ENCODE measurements around the gene SEC14L1.

Gene SEC14L1

DNA sequence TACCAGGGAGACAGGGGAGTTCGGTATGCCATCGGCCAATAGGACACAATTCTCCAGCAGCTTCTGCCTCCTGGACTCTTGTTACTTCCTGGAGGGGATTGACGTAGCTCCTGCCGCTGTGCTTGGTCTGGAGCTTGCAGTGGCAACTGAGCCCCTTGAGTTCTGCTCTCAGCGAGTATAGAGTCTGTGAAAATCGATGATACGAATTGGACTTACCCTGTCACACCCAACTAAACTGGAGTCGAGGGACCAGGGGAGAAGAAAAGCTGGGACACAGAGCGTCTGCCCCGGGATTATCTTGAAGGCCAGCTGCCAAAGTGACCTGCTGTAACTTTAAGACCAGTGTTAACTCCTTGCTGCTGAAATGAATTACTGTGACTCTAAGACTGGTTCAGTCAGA lies 22.2 kb downstream of the SEC14L1 start:
- DNase-seq (ENCODE audit: low read depth, low spot score): no peak

GRCh38 chr17:77163511-77164280 lies 22.9 kb downstream of the SEC14L1 start:
- no peak for DNase-seq (ENCODE audit: low read depth, low spot score)

DNA sequence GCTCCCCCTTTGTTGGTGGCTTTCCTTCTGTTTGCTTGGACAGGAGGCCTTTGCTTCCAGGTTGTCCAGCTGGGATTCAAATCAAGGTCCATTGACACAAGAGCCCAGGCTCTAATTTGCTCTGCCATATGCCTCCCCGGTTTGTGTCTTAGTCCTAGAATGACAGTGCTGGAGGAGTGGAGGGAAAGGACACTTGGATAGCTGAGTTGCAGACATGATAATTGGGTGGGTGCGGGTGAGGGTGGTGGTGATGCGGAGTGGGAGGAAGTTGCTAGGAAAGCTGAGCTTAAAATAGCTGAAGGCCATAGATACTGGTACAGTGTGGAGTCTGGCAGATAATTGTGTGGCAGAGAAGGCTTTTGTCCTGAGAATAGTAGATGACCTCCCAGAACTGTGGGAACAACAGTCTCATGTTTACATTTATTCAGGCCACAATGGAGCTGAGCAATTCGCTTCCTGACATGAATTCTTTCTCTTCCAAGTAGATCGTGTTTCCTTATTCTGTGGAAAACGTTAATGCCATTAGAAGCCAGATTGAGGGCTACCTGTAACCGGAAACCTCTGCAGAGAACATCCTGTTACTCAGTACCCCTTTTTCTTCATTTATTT lies 23.8 kb downstream of the SEC14L1 start:
- no peak for DNase-seq (ENCODE audit: low read depth, low spot score)

- no peak for DNase-seq (ENCODE audit: low read depth, low spot score)
Measured at GRCh38 chr17:77165577-77165976, 24.8 kb downstream of the SEC14L1 start.

DNA sequence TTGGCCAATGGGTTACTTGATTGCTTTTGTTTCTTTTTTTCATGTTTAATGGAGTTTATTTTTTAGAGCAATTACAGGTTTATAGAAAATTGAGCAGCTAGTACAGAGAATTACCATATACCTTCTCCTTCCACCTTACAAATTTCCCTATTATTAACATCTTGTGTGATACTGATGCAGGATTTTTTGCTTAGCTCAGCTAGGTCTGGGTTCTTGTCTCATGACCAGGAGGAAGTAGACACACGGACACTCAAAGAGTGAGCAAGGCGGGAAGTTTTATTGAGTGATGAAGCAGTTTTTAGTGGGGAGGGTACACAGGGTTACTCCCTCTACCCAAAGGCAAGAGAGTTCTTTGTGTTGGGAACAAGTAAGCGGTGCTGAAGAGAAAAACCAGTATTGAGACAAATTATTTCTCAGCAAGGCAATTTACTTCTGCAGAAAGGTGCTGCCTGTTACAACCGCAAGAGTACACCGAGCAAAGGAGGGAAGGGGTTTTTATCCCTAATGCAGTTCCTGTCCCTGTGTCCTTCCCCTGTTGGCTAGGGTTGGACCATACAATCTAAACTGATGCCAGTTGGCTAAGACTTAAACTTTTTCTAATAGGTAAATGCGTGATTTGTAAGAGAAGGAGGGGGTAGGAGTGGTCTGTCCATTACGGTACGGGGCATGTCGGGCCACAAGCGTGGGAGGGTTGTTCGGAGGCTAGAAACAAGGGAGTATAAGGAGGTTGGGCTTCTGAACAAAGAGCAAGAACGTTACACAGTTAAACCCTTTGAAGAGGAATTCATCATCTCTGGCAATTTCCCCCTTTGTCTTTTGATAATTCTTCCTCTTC lies 26.9 kb downstream of the SEC14L1 start:
- no peak for DNase-seq (ENCODE audit: low read depth, low spot score)

DNA sequence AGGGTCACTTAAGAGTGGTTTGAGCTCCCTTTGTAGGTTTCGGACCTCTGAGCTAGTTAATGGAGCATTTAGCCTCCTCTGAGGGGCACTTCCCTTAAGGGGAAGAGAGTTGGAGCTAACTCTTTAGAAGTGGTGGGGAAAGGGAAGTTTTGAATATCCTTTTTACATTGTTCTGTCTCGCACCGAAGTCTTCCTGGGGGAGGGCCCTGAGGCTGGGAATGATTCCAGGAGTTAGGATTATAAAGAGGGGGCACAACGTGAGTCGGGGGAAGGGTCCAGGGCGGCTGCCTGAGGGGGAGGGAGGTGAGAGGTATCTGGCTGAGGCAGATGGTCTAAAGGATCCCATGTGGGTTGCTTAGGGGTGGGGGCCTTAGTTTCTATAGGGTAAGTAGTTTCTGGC lies 32.3 kb downstream of the SEC14L1 start:
- no peak for DNase-seq (ENCODE audit: low read depth, low spot score)

- no peak for DNase-seq (ENCODE audit: low read depth, low spot score)
Measured at GRCh38 chr17:77174928-77175661, 34.3 kb downstream of the SEC14L1 start.

GRCh38 chr17:77177002-77177741 lies 36.4 kb downstream of the SEC14L1 start:
- no peak for DNase-seq (ENCODE audit: low read depth, low spot score)

DNA sequence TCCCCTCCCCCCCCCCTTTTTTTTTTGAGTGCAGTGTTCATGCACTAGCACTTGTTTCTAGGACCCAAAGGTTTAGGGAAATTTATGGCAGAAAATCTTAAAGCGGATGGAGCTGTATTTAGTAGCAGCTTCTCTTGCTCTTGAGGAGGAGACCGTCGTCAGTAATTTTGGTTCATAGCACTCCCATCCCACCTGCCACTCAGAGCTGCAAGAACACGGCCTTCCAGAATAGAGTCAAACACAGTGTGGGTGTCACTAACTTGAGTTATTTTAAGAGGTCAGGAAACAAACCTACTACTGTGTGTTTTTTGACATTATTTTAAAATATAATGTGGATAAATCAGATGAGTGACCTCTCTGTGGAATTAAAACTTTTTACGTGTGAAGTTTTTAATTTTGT lies 37.3 kb downstream of the SEC14L1 start:
- no peak for DNase-seq (ENCODE audit: low read depth, low spot score)

GRCh38 chr17:77178563-77178962 lies 37.8 kb downstream of the SEC14L1 start:
- no peak for DNase-seq (ENCODE audit: low read depth, low spot score)

DNA sequence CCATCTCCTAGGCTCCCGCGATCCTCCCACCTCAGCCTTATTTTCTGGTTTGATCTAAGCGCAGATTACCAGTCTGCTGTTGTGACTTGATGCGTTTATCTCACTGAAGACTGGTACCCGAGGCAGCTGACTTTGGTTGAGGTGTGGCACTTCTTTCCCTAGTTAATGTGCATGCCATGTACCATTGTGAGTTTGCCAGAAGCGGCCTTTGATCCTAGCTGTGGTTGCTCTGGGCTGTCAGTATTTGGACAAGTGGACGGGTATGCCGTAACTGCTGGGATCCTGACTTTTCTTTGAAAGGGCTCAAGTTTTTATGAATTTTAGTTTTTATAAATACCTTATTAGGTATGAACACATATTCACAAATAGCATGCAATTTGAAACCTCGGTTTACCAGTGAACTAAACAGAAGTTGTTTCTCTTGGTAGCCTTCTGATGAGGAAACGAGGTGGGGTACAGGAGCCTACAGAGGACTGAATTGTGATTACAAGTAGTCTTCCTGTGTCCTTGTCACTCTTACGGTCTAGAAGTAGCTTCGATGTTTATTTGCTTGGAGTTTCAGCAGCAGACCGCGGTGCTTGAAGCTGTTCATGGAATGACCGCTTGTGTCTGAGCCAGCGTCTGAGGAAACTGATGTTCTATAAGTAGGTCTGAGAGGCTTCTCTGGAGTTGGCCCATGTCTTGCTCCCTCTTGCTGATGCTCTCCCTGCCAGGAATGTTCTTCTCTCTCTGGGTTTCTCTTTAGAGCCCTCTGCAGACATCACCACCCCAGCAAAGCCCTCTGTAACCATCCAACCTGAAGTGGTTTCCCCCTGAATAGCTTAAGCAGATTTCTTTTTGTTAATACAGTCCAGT lies 40.0 kb downstream of the SEC14L1 start:
- DNase-seq (ENCODE audit: low read depth, low spot score): no peak

DNA sequence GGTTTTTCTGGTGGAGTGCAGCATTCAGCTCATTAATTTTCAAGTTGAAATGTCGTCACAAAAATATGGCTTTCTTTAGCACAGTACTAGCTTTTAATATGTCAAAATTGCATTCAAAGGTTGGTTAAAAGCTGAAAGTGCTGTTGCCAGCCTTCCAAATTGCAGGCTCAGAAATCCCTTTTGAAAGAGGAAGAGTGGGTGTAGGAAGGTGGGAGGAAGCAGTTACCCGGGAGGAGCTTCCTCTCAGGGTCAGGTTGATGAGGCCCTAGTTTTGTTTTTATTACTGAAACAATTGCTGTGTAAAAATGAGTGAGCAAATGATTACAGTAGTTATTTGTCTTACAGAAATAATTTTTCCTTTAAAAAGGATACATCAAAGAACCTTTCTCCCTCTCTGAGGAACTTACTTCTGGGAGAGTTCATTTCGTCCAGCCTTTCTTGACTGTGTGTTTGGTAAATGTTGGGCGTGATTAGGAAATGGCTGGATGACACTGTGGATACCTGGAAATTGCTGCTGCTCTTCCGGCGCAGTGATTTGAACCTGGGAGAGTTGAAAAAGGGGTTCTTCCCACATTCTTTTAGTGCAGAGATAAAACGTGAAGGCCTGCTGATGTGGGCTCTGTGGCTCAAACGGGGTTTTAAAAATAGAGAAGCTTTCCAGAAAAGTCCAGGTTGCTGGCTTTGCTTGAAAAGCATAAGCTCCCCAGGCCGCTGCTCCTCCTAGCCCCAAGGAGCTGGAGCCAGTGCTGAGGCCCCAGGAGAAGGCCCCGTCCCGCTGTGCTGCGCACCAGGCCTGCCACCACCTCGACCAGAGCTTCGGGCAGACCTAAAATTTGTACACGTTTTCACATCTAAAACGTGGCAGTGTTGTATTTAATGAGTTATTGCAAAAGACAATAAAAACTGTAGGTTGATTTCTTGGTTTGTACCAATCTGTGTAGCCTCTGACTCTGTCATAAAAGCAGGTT lies 41.7 kb downstream of the SEC14L1 start:
- no peak for DNase-seq (ENCODE audit: low read depth, low spot score)

DNA sequence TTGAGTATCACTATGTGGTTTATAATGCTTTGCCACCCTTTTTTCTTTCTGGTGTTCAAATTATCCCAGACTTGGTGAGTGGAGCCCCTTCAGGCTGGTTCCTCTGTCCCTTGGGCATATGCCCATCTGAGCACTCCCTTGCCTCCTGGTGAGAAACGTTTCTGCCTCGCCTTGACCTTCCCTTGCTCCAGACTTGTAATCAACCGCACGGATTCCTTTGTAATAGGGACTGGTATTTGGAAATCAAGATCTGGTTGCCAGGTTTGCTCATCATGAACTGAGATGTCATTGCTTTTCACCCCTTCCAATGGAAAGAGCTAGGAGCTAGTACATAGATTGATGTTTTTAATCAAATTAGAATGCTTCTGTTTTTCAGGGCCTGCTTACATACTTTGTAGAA lies 43.7 kb downstream of the SEC14L1 start:
- no peak for DNase-seq (ENCODE audit: low read depth, low spot score)

DNA sequence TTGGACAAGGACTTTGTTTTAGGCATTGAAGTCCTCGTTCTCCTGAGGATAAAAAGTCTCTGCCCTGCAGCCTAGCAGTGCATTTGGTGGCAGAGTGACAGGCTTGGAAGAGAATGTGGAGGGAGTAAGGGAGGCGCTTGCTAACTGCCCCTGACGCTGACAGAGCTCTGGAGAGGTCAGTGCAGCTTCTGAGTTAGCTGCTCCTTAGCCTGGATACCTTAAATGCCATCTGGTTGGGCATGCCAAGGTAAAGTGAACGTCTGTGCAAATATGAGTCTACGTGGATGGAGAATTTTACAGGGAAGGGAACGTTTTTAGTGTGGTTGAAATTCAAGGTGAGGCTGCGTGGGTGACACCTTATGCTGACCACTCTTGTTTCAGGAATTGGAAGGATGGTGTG lies 44.4 kb downstream of the SEC14L1 start:
- no peak for DNase-seq (ENCODE audit: low read depth, low spot score)

DNA sequence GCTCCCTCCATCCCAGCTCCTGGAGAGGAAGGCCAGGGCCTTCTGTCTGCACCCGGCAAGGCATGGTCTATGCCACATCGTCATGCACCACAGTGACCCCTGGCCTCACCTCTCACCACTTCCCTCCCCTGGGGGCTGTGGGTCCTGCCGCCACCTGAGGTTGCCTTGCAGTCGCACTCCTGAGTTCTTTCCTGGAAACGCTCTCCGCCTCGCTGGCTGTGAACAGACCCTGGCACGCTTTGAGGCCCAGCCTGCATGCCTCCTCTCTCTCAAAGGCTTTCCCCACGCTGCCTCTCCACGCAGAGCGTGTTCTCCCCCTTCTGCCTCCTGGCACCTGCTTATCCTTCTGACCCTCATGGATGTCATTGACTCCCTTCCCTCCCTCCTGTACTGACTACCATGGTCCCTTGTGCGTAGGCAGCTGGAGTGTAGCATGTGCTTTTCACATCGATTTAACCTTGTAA lies 45.4 kb downstream of the SEC14L1 start:
- DNase-seq (ENCODE audit: low read depth, low spot score): no peak

- no peak for DNase-seq (ENCODE audit: low read depth, low spot score)
Measured at GRCh38 chr17:77188084-77189066, 47.6 kb downstream of the SEC14L1 start.

GRCh38 chr17:77189148-77189547 lies 48.4 kb downstream of the SEC14L1 start:
- DNase-seq (ENCODE audit: low read depth, low spot score): no peak

DNA sequence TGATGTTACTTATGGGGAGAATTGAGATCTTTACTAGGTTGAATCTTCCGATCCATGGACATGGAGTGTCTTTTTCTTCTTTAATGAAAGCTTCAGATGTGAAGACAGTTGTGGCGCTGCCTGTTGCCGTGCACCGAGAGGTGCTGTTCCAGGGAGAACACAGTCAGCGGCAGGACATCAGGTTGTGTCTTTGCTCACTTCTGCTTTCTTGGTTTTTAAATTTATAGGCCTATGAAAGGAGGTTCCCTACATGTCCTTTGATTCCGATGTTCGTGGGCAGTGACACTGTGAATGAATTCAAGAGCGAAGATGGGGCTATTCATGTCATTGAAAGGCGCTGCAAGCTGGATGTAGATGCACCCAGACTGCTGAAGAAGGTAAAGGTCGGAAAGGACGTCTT lies 49.8 kb downstream of the SEC14L1 start:
- no peak for DNase-seq (ENCODE audit: low read depth, low spot score)

Data from activated CD4-positive, CD25-positive, alpha-beta regulatory T cell treated with anti-CD3 and anti-CD28 coated beads, Interleukin-2, amount 50 U/mL, for 16 hours (primary cell).